HG02870 (cell line): Measurements from ENCODE around the gene AP3S2.
"Not testable (repeated sequence)": the region's sequence is repeated elsewhere in the genome, so short reads cannot be mapped to it uniquely, and the experiment has no call there.

Source experiments
- ATAC-seq: cut with Tn5 transposase; IDR thresholded peaks from one replicate; pipeline ENCODE4 v1.9.1; 2021; ENCODE audit warnings: mild to moderate bottlenecking, moderate library complexity; ENCODE audit not compliant: unreplicated experiment

The AP3S2 gene

GRCh38 chr15:89783861-89784685 is 109.7 kb downstream of the AP3S2 start:
- no peak for ATAC-seq

DNA sequence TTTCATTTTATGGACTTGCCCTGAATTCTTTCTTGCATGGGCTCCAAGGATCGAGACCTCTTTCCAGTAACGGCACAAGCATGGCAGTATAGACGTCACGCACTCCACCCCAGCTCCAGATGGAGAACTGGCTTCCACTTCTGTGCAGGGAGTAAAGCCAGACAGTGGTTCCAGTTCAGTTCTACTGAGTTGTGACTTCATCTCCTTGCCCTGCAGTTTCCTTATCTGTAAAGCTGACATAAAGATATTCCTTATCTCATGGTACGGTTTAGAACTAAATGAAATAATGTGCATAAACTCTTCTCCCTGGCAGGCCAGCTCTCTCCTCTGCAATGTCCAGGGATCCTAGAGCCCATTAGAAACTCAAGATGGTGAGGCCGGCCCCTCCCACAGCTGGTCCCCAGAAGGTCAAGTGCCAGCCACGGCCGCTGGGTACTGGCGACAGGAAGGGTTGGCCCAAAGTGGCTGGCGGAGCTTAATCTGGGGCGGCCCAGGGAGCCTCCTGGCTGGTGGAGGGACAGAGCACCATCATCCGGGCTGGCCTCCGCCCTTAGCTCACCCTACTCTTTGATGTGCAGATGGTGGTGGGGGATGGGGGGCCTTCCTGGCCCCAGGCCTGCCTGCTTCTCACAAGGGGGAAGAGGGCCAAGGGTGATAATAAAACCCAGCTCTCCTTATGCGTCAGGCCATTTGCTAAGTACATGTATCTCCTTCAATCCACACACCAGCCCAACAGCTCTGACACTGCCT is 110.5 kb downstream of the AP3S2 start:
- no peak for ATAC-seq

DNA sequence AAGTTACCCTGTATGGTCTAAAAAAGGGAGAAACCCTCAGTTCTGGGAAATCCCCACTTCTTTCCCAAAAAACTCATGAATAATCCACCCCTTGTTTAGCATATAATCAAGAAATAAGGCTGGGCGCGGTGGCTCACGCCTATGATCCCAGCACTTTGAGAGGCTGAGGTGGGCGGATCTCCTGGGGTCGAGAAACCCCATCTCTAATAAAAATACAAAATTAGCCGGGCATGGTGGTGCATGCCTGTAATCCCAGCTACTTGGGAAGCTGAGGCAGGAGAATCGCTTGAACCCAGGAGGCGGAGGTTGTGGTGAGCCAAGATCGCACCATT is 111.2 kb downstream of the AP3S2 start:
- ATAC-seq, result not testable (repeated sequence)

DNA sequence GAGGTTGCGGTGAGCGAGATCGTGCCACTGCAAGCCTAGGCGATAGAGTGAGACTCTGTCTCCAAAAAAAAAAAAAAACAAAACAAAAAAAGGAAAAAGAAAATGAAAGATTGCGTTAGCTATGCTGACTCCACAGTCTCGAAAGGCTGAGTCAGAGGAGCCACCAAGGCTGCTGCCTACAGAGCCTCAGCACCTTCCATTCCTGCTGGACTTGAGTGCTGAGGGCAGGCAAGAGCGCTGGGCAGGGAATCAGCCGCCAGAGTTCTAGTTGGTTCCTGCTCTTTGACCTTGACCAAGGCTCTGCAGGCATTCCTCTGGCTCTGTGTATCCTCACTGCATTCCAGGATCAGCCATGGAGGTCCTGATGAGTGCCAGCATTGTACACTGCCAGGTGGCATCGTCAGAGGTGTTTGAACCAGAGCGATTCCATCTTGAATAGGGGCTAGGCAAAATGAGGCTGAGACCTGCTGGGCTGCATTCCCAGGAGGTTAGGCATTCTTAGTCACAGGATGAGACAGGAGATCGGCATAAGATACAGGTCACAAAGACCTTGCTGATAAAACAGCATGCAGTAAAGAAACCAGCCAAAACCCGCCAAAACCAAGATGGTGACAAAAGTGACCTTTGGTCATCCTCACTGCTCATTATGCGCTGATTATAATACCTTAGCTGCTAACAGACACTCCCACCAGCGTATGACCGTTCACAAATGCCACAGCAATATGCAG is 111.7 kb downstream of the AP3S2 start:
- no peak for ATAC-seq

GRCh38 chr15:89781055-89781454 is 112.7 kb downstream of the AP3S2 start:
- ATAC-seq, result no peak

- no peak for ATAC-seq
These were observed 113.2 kb downstream of the AP3S2 start for GRCh38 chr15:89780601-89781000.
